Neural cell (in vitro differentiated cells): ENCODE measurements around the gene NME9. TPM values are rescaled to one million over a fixed set of nuclear protein-coding genes. Genes with fewer than 3 reads are reported as not detected.

Experiments
- H2AFZ ChIP-seq: fragments of 200-600, 300-800 bp; sonication (generic), shearing (Covaris generic); 2 replicates; pipeline ENCODE4 v1.6.0; 2014; ENCODE audit warnings: low read depth, mild to moderate bottlenecking, antibody characterized with exemption, low read length, moderate library complexity
- H3F3A ChIP-seq: fragments of 200-600 bp; shearing (Covaris generic); 2 replicates; pipeline ENCODE4 v1.6.1; 2016; ENCODE audit warnings: mild to moderate bottlenecking, moderate library complexity, mixed read lengths, antibody characterized with exemption, low read length; ENCODE audit not compliant: insufficient read depth, poor library complexity, severe bottlenecking
- H3K27ac ChIP-seq: fragments of 200-600, 300-800 bp; sonication (generic), shearing (Covaris generic); 2 replicates; pipeline ENCODE4 v1.5.1; 2014; ENCODE audit warnings: mild to moderate bottlenecking, low read length, moderate library complexity
- H3K27me3 ChIP-seq: fragments of 300-800, 200-600 bp; sonication (generic), shearing (Covaris generic); 2 replicates; pipeline ENCODE4 v1.6.0; 2014; ENCODE audit warnings: mild to moderate bottlenecking, low read depth, low read length, moderate library complexity; ENCODE audit not compliant: insufficient read depth
- H3K36me3 ChIP-seq: fragments of 300-800, 200-600 bp; sonication (generic), shearing (Covaris generic); 2 replicates; pipeline ENCODE4 v1.5.1; 2014; ENCODE audit warnings: mild to moderate bottlenecking, antibody characterized with exemption, low read length, moderate library complexity; ENCODE audit not compliant: insufficient read depth
- H3K4me2 ChIP-seq: fragments of 300-800, 200-600 bp; sonication (generic), shearing (Covaris generic); 2 replicates; pipeline ENCODE4 v1.6.0; 2014; ENCODE audit warnings: mild to moderate bottlenecking, low read length
- H3K4me3 ChIP-seq: fragments of 300-800, 200-600 bp; sonication (generic), shearing (Covaris generic); 2 replicates; pipeline ENCODE4 v1.5.1; 2014; ENCODE audit warnings: mild to moderate bottlenecking, low read length, moderate library complexity
- H3K79me2 ChIP-seq: fragments of 200-600 bp; shearing (Covaris generic); replicated peaks from 2 replicates; pipeline ENCODE4 v1.6.0; 2014; ENCODE audit warnings: mild to moderate bottlenecking, low read length, moderate library complexity; ENCODE audit not compliant: insufficient read depth
- H3K9ac ChIP-seq: fragments of 300-800, 200-600 bp; sonication (generic), shearing (Covaris generic); 2 replicates; pipeline ENCODE4 v1.6.1; 2016; ENCODE audit warnings: mild to moderate bottlenecking, low read length, mixed read lengths
- H3K9me2 ChIP-seq: fragments of 200-600 bp; shearing (Covaris generic); 2 replicates; pipeline ENCODE4 v1.6.1; 2016; ENCODE audit warnings: mild to moderate bottlenecking, low read length, mixed read lengths; ENCODE audit not compliant: insufficient read depth
- H3K9me3 ChIP-seq: fragments of 200-600, 300-800 bp; sonication (generic), shearing (Covaris generic); 2 replicates; pipeline ENCODE4 v1.6.1; 2016; ENCODE audit warnings: mild to moderate bottlenecking, mixed run types, low read length, moderate library complexity, mixed read lengths
- H4K20me1 ChIP-seq: fragments of 200-600 bp; shearing (Covaris generic); 2 replicates; pipeline ENCODE4 v1.6.1; 2016; ENCODE audit warnings: mild to moderate bottlenecking, mixed run types; ENCODE audit not compliant: insufficient read depth
- EP300 ChIP-seq: fragments of 450-650 bp; conservative IDR thresholded peaks from 2 replicates; pipeline ENCODE4 v1.6.1; 2014; ENCODE audit warnings: antibody characterized with exemption, mild to moderate bottlenecking, moderate library complexity; ENCODE audit not compliant: poor library complexity, severe bottlenecking
- EZH2 ChIP-seq: fragments of 200-600, 300-800 bp; shearing (Covaris generic), sonication (generic); IDR thresholded peaks from 2 replicates; pipeline ENCODE4 v1.6.1; 2014; ENCODE audit warnings: antibody characterized with exemption, low read length, borderline replicate concordance, mild to moderate bottlenecking; ENCODE audit not compliant: insufficient read depth, poor library complexity, severe bottlenecking
- MXI1 ChIP-seq: fragments of 450-650 bp; conservative IDR thresholded peaks from 2 replicates; pipeline ENCODE4 v1.6.1; 2014; ENCODE audit warnings: antibody characterized with exemption, mild to moderate bottlenecking; ENCODE audit not compliant: poor library complexity, severe bottlenecking
- POLR2AphosphoS5 ChIP-seq: IDR thresholded peaks from 2 replicates; pipeline ENCODE4 v1.6.1; 2012
- RAD21 ChIP-seq: fragments of 450-650 bp; conservative IDR thresholded peaks from 2 replicates; pipeline ENCODE4 v1.6.1; 2014; ENCODE audit warnings: antibody characterized with exemption, mild to moderate bottlenecking, moderate library complexity
- SMC3 ChIP-seq: fragments of 450-650 bp; conservative IDR thresholded peaks from 2 replicates; pipeline ENCODE4 v1.6.1; 2014; ENCODE audit warnings: antibody characterized with exemption, mild to moderate bottlenecking, moderate library complexity; ENCODE audit not compliant: poor library complexity
- TAF1 ChIP-seq: IDR thresholded peaks from 2 replicates; pipeline ENCODE4 v1.6.1; 2012; ENCODE audit warnings: low read depth
- polyA plus RNA-seq: library from polyadenylated mRNA; depleted of rRNA; stranded (reverse); fragments of >200 nt; gene quantifications from 2 replicates; pipeline ENCODE4 v1.2.3, GENCODE V29; 2014
- TF ChIP-seq, protein P1 (sequence below): fragments of 450-650 bp; IDR thresholded peaks from 2 replicates; pipeline ENCODE4 v1.5.1; 2014; ENCODE audit warnings: antibody characterized with exemption, mild to moderate bottlenecking, moderate library complexity; ENCODE audit not compliant: poor library complexity, severe bottlenecking
- TF ChIP-seq, protein P2 (sequence below): IDR thresholded peaks from 2 replicates; pipeline ENCODE4 v1.6.1; 2012; ENCODE audit warnings: borderline replicate concordance

NME9 gene
- polyA plus RNA-seq, 1 donor from 2014 or later, result 17.4 TPM

DNA sequence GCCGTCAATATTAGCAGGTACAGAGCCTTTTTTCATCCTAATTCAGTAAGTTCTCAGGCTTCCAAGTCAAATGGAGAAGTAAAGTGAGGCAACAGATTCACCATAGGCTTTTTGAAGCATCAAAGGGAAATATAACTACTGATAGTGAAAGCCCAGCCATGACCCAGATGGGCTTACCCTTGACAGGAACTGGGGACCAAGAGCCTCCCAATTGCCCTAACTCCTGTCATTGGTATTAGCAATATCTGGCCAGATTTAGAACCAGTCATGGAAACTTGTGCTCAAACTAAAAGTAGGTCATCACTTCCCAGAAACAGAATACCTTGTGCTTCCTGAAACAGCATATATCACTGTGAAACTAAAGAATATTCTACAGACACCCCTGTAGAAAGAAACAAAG, 33.0 kb downstream of the NME9 start:
- TF ChIP-seq, protein P1, sequence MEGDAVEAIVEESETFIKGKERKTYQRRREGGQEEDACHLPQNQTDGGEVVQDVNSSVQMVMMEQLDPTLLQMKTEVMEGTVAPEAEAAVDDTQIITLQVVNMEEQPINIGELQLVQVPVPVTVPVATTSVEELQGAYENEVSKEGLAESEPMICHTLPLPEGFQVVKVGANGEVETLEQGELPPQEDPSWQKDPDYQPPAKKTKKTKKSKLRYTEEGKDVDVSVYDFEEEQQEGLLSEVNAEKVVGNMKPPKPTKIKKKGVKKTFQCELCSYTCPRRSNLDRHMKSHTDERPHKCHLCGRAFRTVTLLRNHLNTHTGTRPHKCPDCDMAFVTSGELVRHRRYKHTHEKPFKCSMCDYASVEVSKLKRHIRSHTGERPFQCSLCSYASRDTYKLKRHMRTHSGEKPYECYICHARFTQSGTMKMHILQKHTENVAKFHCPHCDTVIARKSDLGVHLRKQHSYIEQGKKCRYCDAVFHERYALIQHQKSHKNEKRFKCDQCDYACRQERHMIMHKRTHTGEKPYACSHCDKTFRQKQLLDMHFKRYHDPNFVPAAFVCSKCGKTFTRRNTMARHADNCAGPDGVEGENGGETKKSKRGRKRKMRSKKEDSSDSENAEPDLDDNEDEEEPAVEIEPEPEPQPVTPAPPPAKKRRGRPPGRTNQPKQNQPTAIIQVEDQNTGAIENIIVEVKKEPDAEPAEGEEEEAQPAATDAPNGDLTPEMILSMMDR, result no peak
- TF ChIP-seq RAD21 (no peak), EP300 (no peak), MXI1 (no peak), EZH2 (no peak), POLR2AphosphoS5 (no peak), SMC3 (no peak), TAF1 (no peak)
- TF ChIP-seq, protein P2, sequence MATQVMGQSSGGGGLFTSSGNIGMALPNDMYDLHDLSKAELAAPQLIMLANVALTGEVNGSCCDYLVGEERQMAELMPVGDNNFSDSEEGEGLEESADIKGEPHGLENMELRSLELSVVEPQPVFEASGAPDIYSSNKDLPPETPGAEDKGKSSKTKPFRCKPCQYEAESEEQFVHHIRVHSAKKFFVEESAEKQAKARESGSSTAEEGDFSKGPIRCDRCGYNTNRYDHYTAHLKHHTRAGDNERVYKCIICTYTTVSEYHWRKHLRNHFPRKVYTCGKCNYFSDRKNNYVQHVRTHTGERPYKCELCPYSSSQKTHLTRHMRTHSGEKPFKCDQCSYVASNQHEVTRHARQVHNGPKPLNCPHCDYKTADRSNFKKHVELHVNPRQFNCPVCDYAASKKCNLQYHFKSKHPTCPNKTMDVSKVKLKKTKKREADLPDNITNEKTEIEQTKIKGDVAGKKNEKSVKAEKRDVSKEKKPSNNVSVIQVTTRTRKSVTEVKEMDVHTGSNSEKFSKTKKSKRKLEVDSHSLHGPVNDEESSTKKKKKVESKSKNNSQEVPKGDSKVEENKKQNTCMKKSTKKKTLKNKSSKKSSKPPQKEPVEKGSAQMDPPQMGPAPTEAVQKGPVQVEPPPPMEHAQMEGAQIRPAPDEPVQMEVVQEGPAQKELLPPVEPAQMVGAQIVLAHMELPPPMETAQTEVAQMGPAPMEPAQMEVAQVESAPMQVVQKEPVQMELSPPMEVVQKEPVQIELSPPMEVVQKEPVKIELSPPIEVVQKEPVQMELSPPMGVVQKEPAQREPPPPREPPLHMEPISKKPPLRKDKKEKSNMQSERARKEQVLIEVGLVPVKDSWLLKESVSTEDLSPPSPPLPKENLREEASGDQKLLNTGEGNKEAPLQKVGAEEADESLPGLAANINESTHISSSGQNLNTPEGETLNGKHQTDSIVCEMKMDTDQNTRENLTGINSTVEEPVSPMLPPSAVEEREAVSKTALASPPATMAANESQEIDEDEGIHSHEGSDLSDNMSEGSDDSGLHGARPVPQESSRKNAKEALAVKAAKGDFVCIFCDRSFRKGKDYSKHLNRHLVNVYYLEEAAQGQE, result no peak
- H3K9me3 ChIP-seq, result no peaks in the 10 kb centered on the region
- H3K79me2 ChIP-seq, result no peaks in the 10 kb centered on the region
- no peak overlapping the region for H3K4me2 ChIP-seq
- no peaks in the 10 kb centered on the region for H3K27me3 ChIP-seq
- no peaks in the 10 kb centered on the region for H4K20me1 ChIP-seq
- H3K9ac ChIP-seq, result no peak overlapping the region
- H3K27ac ChIP-seq, result no peak overlapping the region
- no peak overlapping the region for H3K4me3 ChIP-seq
- no peak overlapping the region for H2AFZ ChIP-seq
- H3K36me3 ChIP-seq, result no peaks in the 10 kb centered on the region
- no peaks in the 10 kb centered on the region for H3K9me2 ChIP-seq
- H3F3A ChIP-seq, result no peaks in the 10 kb centered on the region

DNA sequence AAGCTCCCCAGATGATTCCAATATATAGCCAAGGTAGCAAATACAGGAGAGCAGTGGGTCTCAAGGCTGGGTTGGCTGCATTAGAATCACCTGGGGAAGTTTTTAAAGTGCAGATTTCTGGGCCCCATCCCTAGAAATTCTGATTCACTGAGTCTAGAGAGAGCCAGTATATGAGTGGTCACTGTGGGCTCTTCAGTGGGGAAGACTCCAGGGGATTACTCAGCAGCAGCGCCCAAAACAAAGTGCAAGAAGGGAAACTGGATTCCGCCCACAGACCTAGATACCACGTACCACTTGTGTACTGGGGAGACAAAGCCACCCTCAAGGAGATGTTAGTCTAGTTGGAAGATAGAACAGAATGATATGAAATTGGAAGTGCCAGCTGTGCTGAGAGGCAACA, 40.0 kb downstream of the NME9 start:
- TF ChIP-seq POLR2AphosphoS5 (no peak), EZH2 (no peak), EP300 (no peak), RAD21 (no peak), TAF1 (no peak), SMC3 (no peak), MXI1 (no peak)
- TF ChIP-seq, protein P2, result no peak
- TF ChIP-seq, protein P1, result no peak
- H3K9me2 ChIP-seq, result no peaks in the 10 kb centered on the region

More for the DNA sequence above, 40.0 kb downstream of the NME9 start:
- Histone ChIP-seq H3K4me2 (no peak overlapping the region), H3K4me3 (no peak overlapping the region), H3K9ac (no peak overlapping the region), H3K27ac (no peak overlapping the region), H3K27me3 (no peaks in the 10 kb centered on the region), H3K9me3 (no peaks in the 10 kb centered on the region), H2AFZ (no peak overlapping the region), H3K79me2 (no peaks in the 10 kb centered on the region), H4K20me1 (no peaks in the 10 kb centered on the region), H3F3A (no peaks in the 10 kb centered on the region), H3K36me3 (no peaks in the 10 kb centered on the region)
